Measurements from ENCODE around the gene SEMA7A.

Gene SEMA7A

GRCh38 chr15:74398183-74398582 lies 35.6 kb downstream of the SEMA7A start:
- TF ChIP-seq CTCF (conservative IDR thresholded peaks at IDR 0.05) (no peak), ZFX (IDR thresholded peaks at IDR 0.05) (no peak)
- no peak overlapping the region for H3K27ac ChIP-seq

- TF ChIP-seq CTCF (conservative IDR thresholded peaks at IDR 0.05) (no peak), ZFX (IDR thresholded peaks at IDR 0.05) (no peak)
- H3K27ac ChIP-seq: no peak overlapping the region
Measured at GRCh38 chr15:74397239-74398068, 36.3 kb downstream of the SEMA7A start.

- no peak for TF ChIP-seq ZFX (IDR thresholded peaks at IDR 0.05)
- TF ChIP-seq CTCF (conservative IDR thresholded peaks at IDR 0.05): no peak
- H3K27ac ChIP-seq: no peak overlapping the region
Measured at GRCh38 chr15:74396445-74397238, 37.1 kb downstream of the SEMA7A start.

- no peak for TF ChIP-seq ZFX (IDR thresholded peaks at IDR 0.05)
- TF ChIP-seq CTCF (conservative IDR thresholded peaks at IDR 0.05): no peak
- H3K27ac ChIP-seq: no peak overlapping the region
Measured at GRCh38 chr15:74396146-74396438, 37.7 kb downstream of the SEMA7A start.

GRCh38 chr15:74395319-74396145 lies 38.2 kb downstream of the SEMA7A start:
- no peak overlapping the region for H3K27ac ChIP-seq
- no peak for TF ChIP-seq CTCF (conservative IDR thresholded peaks at IDR 0.05)
- no peak for TF ChIP-seq ZFX (IDR thresholded peaks at IDR 0.05)

- H3K27ac ChIP-seq: no peak overlapping the region
- TF ChIP-seq CTCF (conservative IDR thresholded peaks at IDR 0.05) (no peak), ZFX (IDR thresholded peaks at IDR 0.05) (no peak)
Measured at GRCh38 chr15:74394090-74394846, 39.5 kb downstream of the SEMA7A start.

All from C4-2B (cell line).